IPS-18a (cell line): ENCODE results near the gene NDUFS7.

Experiments
- H3K27ac ChIP-seq: one replicate; pipeline ENCODE4 v1.5.1; 2013; ENCODE audit warnings: low read length
- H3K27me3 ChIP-seq: one replicate; pipeline ENCODE4 v1.6.1; 2013; ENCODE audit warnings: mild to moderate bottlenecking, low read length; ENCODE audit not compliant: control insufficient read depth, insufficient read depth
- H3K36me3 ChIP-seq: one replicate; pipeline ENCODE4 v1.6.1; 2013; ENCODE audit warnings: low read depth, low read length; ENCODE audit not compliant: control insufficient read depth
- H3K4me1 ChIP-seq: one replicate; pipeline ENCODE4 v1.6.1; 2013; ENCODE audit warnings: low read depth, low read length; ENCODE audit not compliant: control insufficient read depth
- H3K4me3 ChIP-seq: one replicate; pipeline ENCODE4 v1.5.1; 2013; ENCODE audit warnings: low read length
- H3K9ac ChIP-seq: one replicate; pipeline ENCODE4 v1.6.1; 2013; ENCODE audit warnings: mild to moderate bottlenecking, low read length, moderate library complexity
- H3K9me3 ChIP-seq: one replicate; pipeline ENCODE4 v1.6.1; 2013; ENCODE audit warnings: low read depth, low read length; ENCODE audit not compliant: control insufficient read depth

The NDUFS7 gene

GRCh38 chr19:1356508-1356865, 27.2 kb upstream of the NDUFS7 start:
- Histone ChIP-seq H3K36me3 (peaks cover 39% of the 10 kb centered on the region), H3K9me3 (no peaks in the 10 kb centered on the region), H3K9ac (no peak overlapping the region)

DNA sequence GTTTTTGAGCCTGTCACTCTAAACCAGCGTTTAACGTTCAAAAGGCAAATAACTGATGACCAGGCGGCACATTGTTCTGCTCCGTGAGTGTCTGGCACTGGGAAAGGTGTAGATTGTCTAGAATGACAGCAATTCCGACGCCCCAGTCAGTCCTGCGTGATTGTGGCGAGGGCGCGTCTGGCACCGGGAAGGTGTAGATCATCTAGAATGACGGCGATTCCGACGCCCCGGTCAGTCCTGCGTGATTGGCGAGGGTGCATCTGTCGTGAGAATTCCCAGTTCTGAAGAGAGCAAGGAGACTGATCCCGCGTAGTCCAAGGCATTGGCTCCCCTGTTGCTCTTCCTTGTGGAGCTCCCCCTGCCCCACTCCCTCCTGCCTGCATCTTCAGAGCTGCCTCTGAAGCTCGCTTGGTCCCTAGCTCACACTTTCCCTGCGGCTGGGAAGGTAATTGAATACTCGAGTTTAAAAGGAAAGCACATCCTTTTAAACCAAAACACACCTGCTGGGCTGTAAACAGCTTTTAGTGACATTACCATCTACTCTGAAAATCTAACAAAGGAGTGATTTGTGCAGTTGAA, 26.1 kb upstream of the NDUFS7 start:
- peaks cover 47% of the 10 kb centered on the region for H3K36me3 ChIP-seq
- peak overlapping the region; percentile 27 for H3K4me3 ChIP-seq
- peaks cover 33% of the 10 kb centered on the region for H3K4me1 ChIP-seq
- H3K9ac ChIP-seq = no peak overlapping the region
- H3K27me3 ChIP-seq = no peaks in the 10 kb centered on the region
- no peak overlapping the region for H3K27ac ChIP-seq
- H3K9me3 ChIP-seq = no peaks in the 10 kb centered on the region

More at GRCh38 chr19:1356508-1356865, 27.2 kb upstream of the NDUFS7 start:
- H3K27ac ChIP-seq = no peak overlapping the region
- peaks cover 33% of the 10 kb centered on the region for H3K4me1 ChIP-seq
- no peaks in the 10 kb centered on the region for H3K27me3 ChIP-seq
- H3K4me3 ChIP-seq = peak overlapping the region; percentile 54

- Histone ChIP-seq H3K9ac (no peak overlapping the region), H3K36me3 (peaks cover 64% of the 10 kb centered on the region), H3K4me3 (no peak overlapping the region), H3K9me3 (no peaks in the 10 kb centered on the region), H3K27me3 (no peaks in the 10 kb centered on the region), H3K4me1 (peaks cover 33% of the 10 kb centered on the region), H3K27ac (no peak overlapping the region)
Measured at GRCh38 chr19:1360126-1360817, 23.4 kb upstream of the NDUFS7 start.

- H3K27ac ChIP-seq = no peak overlapping the region
- peaks cover 69% of the 10 kb centered on the region for H3K36me3 ChIP-seq
- no peaks in the 10 kb centered on the region for H3K27me3 ChIP-seq
- peaks cover 28% of the 10 kb centered on the region for H3K4me1 ChIP-seq
- H3K4me3 ChIP-seq = no peak overlapping the region
- no peak overlapping the region for H3K9ac ChIP-seq
- no peaks in the 10 kb centered on the region for H3K9me3 ChIP-seq
Measured at GRCh38 chr19:1360818-1361461, 22.8 kb upstream of the NDUFS7 start.

DNA sequence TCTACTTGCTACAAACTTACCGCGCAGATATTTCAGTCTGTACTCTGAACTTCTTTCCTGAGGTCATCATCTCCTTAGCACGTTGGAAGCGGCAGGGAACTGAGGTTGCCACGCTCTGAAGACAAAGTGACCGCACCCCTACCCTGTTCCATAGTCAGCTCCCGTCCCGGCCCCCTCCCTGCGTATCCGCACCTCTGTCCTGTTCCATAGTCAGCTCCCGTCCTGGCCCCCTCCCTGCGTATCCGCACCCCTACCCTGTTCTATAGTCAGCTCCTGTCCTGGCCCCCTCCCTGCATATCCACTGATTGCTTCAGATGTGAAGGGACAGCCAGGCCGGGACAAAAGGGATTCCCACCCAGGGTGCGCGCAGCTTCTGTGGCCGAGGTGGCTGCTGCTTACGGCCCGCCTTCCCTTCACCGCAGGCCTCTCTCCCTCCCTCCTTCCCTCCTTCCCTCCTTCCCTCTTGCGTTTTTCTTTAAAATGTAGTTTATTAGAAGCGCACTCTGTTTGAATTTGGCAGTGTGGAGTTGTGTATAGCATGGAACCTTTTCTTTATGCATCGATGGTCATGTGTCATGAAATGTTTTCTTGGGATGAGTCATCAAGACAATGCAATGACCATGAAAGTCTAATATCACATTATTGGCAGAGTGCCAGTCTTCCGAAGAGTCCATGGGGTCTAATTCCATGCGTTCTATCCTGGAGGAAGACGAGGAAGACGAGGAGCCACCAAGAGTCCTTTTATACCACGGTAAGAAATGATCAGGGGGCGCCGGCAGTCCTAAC, 21.9 kb upstream of the NDUFS7 start:
- H3K36me3 ChIP-seq = peaks cover 77% of the 10 kb centered on the region
- peaks cover 20% of the 10 kb centered on the region for H3K4me1 ChIP-seq
- no peaks in the 10 kb centered on the region for H3K27me3 ChIP-seq
- H3K27ac ChIP-seq = no peak overlapping the region
- no peaks in the 10 kb centered on the region for H3K9me3 ChIP-seq
- no peak overlapping the region for H3K4me3 ChIP-seq
- H3K9ac ChIP-seq = no peak overlapping the region

DNA sequence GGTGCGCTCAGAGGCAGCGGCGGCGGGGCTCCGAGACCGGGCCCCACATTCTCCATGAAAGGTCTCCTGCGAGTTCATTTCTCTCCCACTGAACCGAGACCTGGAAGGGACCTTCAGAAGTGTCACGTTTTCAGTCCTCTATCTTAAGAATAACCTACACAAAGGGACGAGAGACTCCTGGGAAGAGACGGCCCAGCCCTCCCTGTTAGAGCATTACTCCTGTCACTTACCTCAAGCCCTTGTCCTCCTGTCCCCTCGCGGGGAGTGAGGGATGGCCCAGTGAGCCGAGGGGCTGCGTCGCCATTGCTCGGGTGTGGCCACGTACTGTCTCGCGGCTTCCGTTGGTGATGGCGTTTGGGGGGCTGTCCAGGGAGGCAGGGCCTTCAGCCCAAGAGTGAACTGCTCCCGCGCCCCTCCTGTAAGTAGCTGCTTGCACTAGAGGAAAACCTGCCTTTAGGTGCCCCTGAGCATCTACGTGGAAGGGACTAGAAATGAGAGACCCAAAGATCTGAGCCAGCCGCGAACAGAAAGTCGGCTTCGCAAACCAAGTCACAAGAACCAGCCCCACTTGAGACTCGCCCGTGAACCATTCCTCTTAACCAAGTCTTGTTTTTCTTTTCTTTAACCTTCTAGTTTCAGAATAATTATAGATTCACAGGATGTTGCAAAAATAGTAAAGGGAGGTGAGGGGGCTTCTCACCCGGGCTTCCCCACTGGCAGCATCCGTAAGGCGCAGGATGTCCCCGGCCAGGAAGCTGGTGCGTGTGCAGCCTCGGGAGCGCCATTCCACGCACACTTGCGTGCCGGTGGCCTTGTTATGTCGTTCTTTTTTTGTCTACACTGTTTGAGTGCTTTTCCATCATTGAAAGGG, 21.1 kb upstream of the NDUFS7 start:
- Histone ChIP-seq H3K27ac (no peak overlapping the region), H3K4me3 (no peak overlapping the region), H3K9me3 (no peaks in the 10 kb centered on the region), H3K4me1 (peaks cover 12% of the 10 kb centered on the region), H3K9ac (no peak overlapping the region), H3K36me3 (peaks cover 79% of the 10 kb centered on the region), H3K27me3 (no peaks in the 10 kb centered on the region)

DNA sequence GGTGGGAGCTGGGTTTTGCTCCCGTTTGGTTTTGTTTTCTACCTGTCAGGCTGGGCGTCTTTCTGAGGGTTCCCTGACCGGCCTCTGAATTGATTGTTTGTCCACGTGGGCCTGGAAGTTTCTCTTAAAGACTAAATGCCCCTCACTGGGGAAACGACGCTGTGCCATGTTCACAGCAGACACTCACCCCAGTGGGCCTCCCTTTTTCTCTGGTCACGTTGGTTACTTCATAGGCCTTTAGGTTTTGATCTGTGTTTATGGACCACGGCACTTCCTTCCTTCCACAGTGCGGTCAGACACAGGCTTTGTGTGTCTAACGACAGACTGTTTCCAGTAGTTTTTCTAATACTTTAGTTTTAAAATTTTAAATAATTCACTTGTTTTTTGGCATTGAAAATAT, 20.1 kb upstream of the NDUFS7 start:
- no peak overlapping the region for H3K4me3 ChIP-seq
- H3K27me3 ChIP-seq = no peaks in the 10 kb centered on the region
- peaks cover 3% of the 10 kb centered on the region for H3K4me1 ChIP-seq
- H3K27ac ChIP-seq = no peak overlapping the region
- H3K9me3 ChIP-seq = no peaks in the 10 kb centered on the region
- no peak overlapping the region for H3K9ac ChIP-seq
- peaks cover 72% of the 10 kb centered on the region for H3K36me3 ChIP-seq

- Histone ChIP-seq H3K36me3 (peaks cover 66% of the 10 kb centered on the region), H3K9ac (no peak overlapping the region)
Measured at GRCh38 chr19:1364070-1364704, 19.5 kb upstream of the NDUFS7 start.

DNA sequence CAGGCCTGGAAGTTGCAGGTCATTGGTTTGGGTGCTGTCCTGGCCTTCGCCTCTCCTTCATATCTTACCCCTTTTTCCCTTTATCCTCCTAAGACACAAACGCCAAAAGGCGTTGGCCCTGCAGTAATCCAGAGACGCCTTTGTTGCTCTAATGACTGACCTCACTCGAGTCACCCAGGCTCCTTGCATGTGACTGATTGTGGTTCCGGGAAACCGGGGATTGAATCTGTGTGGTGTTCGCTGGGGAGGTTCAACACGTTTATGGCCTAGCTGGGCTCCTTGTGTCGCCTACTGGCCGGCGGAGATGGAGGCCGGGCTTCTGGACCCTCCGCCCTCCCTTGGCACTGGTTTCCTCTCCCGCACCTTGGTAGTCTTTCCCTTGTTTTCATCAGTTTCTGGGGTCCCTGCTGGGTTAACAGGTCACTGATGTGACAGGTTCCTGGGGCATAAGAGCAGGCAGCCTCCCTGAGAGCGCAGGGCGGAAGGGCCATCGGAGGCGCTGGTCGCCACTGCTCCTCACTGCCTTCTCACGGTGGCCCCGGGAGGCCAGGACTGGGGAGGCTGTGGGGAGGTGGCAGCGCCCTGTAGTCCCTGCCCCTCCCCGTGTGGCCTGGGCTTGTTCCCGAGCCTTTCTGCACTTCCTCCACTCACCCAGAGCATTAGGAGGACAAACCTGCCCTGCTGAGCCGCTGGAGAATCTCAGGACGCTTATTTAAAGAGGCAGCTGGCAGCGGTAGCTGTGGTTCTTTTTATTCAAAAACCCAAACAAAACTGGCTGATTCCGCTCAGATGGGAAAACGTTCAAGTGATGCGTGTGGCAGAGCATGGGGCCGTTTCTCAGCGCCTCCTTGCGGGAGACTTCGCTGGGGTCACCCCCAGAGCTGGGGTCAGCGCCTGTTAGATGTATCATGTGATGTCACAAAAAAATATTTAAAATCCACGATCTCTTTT, 18.1 kb upstream of the NDUFS7 start:
- Histone ChIP-seq H3K4me3 (no peak overlapping the region), H3K9ac (no peak overlapping the region), H3K27ac (no peak overlapping the region), H3K36me3 (peaks cover 65% of the 10 kb centered on the region), H3K9me3 (no peaks in the 10 kb centered on the region), H3K27me3 (no peaks in the 10 kb centered on the region), H3K4me1 (no peaks in the 10 kb centered on the region)

More at GRCh38 chr19:1364070-1364704, 19.5 kb upstream of the NDUFS7 start:
- Histone ChIP-seq H3K27me3 (no peaks in the 10 kb centered on the region), H3K4me1 (peaks cover under 1% of the 10 kb centered on the region), H3K4me3 (no peak overlapping the region), H3K27ac (no peak overlapping the region), H3K9me3 (no peaks in the 10 kb centered on the region)

DNA sequence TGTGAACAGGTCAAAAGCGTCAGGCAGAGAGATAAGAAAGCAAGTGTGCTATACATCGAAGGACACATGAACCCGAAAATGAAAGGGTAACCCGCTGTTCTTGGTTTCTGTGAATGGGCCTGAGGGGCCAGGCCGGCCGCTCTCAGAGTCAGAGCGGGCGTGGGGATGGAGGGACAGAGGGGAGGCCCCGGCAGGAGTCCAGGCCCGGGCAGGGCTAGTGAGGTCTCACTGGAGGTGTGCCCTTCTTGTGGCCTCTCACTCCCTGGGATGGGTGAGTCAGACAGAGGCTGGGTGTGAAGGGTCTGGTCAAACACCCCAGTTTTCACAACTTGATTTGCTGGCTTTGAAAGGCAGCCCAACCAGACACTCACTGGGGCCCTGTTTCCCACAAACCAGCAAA, 17.4 kb upstream of the NDUFS7 start:
- Histone ChIP-seq H3K27ac (no peak overlapping the region), H3K27me3 (no peaks in the 10 kb centered on the region), H3K4me1 (no peaks in the 10 kb centered on the region), H3K36me3 (peaks cover 69% of the 10 kb centered on the region), H3K4me3 (no peak overlapping the region), H3K9ac (no peak overlapping the region), H3K9me3 (no peaks in the 10 kb centered on the region)
